Eye (tissue), 1 donor: ENCODE results near the gene HPCAL1.

Experiments
- DNase-seq: peaks from one replicate; pipeline ENCODE4 v3.0.0-alpha.2; 2015

HPCAL1 gene

DNA sequence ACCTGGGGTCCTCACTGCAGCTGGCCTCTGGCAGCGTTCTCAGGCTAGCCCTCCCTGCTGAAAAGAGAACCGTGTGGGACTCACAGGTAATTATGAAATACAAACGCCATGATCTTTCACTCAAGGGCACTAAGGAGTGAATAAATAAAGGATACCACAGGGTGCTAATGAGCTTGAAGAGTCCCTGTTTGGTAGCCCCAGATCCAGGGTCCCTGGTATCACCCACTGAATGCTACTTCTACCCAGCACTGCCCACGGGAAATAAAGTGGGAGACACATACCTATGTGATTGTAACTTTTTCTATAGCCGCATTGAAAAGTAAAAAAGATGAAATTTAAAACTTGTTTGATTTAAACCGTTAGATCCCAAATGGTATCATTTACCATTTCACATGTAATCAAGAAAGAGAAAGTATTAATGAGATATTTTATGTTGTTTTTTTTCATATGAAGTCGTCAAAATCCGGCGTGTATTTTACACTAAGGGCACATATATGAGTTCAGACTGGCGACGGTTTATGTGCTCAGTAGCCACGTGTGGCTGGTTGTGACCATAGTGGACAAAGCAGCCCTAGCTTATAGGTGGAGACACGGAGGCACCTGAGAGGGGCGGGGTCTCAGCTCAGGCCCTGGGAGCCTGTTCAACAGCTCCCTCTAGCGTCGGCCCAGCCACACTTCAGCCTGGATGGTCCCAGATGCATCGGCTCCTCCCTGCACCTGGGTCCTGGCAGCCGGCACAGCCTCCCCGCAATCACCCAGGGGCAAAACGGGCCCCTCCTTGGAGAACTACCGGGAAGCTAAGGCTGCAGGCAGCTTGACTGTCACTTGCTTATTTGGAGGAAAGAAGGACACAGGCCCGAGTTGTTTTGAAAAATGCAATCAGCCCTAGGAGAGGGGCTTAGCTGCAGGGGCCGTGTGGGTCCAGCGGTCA lies 106.2 kb downstream of the HPCAL1 start:
- DNase-seq = peak; percentile 94

DNA sequence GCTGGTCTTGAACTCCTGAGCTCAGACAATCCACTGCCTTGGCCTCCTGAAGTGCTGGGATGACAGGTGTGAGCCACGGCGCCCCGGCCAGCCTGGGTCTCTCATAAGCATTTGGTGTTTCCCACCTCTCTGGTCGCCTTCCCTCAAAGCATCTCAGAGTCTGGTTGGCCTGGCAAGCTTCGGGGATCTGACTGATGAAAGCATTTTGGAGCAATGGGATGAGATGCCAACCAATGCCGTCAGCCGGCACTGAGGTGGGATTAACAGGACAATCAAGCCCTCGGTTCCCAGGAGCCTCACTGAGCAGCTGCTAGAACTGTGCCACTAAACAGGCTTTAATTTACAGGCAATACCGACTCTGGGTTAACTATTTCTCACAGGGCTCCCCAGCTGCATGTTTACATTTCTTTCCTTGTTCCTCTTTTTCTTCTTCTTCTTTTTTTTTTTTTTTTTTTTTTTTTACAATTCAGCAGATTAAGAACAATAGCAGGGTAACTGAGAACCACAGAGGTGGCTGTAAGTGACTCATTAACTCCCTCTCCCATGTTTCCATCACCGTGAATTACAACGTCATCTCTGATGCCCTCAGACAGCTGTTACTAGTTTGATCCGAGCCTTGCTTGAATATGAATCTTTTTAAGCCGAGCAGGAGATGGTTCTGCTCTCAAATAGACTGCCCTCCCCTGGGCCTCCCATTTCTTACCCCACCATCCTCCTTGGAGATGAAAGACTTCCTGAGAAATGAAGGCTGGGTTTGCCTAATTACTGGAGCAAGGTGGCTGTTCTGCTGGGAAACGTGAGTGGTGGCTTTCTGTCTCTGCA lies 107.5 kb downstream of the HPCAL1 start:
- peak; percentile 74 for DNase-seq

DNA sequence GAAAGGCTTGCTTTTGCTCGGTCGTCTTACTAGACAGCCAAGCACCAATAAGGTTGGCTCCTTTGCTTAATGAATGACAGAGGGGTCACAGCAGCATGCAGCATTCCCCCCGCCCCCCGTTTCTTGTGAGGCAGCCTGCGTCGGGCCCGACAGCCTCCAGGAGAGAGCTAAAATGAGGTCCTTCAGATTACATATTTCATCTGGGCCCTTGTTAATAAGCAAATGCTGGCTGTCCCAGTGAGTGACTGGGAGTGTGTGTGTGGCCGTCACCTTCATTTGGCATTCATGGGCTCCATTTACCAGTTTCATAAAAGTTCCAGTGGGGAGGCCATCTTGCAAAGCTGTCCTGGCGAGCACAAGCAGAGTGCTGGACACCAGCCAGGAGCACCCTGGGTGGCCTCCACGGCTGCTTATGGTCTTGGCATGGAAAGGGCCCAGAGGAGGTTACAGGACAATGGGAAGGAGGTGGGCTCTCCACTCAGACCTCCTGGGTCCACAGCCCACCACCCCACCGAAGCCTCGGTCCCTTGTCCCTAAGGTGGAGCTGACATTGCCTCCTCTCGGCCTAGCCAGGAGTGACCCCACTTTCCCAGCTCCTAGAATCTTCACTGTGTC lies 108.2 kb downstream of the HPCAL1 start:
- DNase-seq = peak; percentile 46

DNA sequence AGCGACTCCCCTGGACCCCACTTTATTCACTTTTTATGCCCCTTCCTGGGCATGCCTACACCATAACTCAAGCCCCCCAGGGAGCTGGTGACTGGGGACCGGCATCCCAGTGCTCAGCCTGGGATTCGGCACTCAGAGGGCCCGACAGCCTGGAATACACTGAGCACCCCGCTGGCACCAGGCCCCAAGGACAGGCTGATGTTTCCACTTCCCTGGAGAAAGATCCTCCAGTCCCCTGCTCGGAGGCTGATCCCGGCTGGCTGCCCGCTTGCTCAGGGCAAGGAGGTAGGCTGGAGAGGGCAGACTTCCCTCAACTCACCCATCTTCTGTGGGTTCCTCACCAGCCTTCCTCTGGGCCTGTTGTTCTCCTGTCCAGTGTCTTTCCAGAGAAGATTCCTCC lies 108.9 kb downstream of the HPCAL1 start:
- DNase-seq = no peak

GRCh38 chr2:10412380-10412779 lies 109.7 kb downstream of the HPCAL1 start:
- DNase-seq = peak; percentile 72

GRCh38 chr2:10413503-10413902 lies 110.8 kb downstream of the HPCAL1 start:
- no peak for DNase-seq

DNA sequence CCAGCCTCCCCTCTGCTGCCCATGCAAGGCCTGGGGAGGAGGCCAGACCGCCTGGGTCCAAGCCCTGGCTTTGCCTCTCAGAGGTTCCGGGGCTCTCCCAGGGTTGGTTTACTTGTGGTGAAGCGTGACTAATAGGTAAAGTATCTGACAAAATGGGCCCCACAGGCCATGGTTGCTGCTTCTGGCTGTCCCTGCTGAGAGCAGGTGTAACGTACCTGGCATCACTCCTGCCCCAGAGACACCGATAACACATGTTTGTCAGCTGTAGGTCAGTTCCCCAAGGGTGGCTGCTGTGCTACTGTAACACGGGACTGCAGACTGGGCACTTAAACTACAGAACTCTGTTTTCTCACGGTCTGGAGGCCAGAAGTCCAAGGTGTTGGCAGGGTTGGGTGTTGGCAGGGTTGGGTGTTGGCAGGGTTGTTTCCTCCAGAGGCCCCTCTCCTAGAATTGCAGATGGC lies 111.3 kb downstream of the HPCAL1 start:
- DNase-seq = no peak

- peak; percentile 55 for DNase-seq
These were observed 111.9 kb downstream of the HPCAL1 start for GRCh38 chr2:10414591-10414990.

DNA sequence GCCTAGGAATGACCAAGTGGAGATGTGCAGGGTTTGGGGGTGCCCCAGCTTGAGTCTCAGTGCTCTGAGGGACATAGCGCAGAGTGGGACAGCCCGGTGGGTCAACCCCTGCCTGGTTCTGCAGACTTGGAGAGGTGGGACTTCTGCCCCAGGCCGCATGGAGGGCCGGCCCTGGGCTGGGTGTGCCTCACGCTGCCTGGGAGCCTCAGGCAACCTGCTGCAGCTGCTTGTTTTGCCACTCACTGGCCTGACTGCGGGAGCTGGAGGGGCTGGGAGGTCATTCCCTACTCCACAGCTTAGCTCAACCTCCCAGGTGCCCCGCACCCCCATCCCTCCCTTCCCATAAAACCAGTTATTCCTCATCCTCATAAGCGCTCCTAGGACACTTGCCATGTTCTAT lies 112.3 kb downstream of the HPCAL1 start:
- no peak for DNase-seq

DNA sequence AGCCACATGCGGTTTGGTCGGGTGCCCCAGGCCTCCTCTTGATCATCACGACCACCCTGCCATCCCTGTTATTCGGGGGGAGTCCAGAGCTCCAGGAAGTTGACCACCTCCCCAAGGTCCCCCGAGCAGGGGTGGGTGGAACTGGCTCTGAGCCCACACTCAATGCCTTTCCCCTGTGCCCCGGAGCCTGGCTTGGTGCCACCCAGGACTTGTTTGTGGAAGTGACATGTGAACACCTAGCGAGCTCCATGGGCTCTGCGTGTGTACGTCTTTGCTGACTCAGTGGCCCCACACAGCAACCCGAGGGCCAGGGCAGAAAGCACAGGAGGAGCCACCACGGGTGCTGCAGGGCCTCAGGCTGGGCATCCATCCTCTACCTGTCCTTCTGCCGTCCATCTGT lies 112.9 kb downstream of the HPCAL1 start:
- DNase-seq = no peak

DNA sequence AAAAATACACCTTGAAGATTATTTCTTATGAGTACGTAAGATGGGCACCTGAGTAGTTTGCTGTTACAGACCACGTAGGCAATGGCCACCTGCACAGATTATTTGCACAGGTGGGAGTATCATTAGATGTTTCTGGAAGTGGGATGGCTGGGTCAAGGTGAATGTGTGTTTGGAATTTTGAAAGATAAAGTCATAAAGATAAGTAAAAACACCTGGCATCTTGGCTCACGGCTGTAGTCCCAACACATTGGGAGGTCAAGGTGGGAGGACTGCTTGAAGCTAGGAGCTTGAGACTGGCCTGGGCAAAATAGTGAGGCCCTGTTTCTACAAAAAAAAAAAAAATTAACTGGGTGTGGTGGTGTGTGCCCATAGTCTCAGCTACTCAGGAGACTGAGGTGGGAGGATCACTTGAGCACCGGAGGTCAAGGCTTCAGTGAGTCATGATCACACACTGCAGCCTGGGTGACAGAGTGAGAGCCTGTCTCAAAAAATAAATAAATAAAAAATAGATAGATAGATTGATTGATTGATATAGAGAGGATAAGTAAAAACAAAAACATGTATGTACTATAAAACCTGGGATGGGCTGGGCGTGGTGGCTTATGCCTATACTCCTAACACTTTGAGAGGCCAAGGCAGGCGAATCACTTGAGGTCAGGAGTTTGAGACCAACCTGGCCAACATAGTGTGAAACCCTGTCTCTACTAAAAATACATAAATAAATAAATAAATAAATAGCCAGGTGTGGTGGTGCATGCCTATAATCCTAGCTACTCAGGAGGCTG lies 115.0 kb downstream of the HPCAL1 start:
- DNase-seq = no peak

GRCh38 chr2:10419553-10420257 lies 117.0 kb downstream of the HPCAL1 start:
- no peak for DNase-seq

- no peak for DNase-seq
These were observed 119.5 kb downstream of the HPCAL1 start for GRCh38 chr2:10422251-10422650.

- DNase-seq = no peak
These were observed 120.2 kb downstream of the HPCAL1 start for GRCh38 chr2:10422732-10423399.

DNA sequence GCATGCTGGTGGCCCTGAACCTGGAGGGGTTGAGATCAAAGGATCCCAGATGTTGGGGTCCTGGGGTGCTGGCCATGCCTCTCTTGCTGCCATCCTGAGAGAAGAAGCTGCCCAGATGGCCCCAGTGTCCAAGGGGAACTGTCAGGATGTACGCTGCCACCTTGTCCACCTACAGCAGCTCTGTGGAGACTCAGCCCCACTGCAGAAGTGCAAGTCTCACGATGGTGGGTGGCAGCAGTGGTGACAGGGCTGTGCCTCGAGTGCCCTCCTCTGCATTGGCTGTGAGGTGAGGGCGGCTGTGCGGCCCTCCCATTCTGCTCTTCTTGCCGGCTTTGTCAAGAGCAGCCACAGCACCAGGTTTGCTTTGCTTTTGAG lies 120.7 kb downstream of the HPCAL1 start:
- no peak for DNase-seq

GRCh38 chr2:10424051-10424450 lies 121.3 kb downstream of the HPCAL1 start:
- DNase-seq = no peak

DNA sequence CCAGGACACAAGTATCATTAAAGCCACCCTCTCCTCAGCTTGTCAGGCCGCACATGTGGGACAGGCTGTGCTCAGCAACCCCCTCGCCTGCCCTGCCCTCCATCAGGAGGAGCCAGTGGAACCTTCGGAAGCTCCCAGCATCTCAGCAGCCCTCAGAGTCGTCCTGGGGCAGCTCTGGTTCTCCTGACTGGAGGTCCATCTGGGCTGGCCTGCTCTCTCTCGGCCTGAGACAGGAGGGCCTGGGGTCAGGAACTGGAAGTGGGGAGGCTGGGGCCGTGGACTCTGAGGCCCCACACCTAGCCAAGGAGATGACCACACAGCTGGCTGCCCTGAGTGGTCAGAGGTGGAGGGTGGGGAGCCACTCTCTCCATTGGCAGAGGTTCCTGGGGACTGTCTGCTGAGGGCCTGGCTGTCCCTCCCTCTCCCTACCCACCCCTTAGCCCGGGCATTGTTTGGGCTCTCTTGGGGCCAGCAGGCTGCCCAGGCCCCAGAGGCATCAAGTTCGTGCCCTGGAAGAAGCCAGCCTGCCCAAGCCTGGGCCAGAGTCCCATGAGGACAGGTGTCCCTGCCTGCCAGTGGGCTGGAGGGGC lies 122.3 kb downstream of the HPCAL1 start:
- no peak for DNase-seq

DNA sequence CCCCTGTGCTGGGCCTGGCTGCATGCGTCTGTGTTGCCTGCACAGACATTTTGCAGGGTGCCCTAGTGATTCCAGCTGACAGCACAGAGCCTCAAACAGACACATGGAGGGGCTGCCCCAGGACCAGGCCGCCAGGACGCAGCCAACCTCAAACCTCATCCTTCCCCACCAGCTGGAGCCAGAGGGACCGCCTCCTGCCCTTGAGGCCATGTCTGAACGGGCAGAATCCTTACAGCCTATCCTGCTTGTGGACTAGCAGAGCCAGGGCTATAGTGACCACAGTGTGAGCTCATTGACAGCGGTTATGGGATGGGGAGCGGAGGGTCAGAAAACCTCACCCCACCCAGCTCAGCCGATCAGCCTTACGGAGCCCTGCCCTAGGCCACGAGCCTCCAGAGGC lies 123.0 kb downstream of the HPCAL1 start:
- DNase-seq = peak; percentile 48

DNA sequence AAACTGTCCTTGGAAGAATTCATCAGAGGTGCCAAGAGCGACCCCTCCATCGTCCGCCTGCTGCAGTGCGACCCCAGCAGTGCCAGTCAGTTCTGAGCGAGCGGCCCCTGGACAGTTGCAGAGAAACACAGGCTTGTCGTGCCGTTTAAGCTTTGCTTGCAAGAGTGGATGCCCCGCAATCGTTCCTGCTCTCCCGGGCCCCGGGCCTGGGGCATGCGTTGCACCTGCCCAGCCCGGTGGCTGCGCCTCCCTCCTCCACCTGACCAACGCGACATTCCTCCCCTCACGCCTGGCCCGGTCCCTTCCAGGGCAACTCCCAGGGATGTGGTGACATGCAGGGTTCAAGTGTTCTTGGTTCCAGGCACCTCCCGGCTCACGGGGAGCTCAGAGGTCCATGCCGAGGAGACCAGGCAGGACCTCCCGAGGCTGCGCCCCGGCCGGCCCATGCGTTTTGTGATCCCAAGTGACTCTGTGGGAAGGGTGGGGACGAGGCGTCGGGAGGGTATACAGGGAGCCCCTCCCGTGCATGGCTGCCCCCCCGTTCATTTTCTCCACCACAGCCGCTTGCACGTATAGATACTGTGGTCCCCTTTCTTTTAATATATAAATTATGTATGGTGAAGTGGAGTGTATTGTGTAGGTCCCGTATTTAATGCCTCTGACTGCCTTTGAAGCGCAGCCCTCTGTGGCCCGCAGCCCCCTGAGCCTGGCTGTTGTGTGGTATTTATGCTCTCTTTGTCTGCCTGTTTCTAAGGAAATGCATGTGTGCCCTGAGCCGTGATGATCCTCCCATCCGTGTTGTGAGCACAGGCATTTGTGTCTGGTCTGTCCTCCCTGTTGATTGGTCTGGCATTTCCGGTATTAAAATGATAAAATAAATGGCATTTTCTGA lies 124.3 kb downstream of the HPCAL1 start:
- DNase-seq = peak; percentile 89

GRCh38 chr2:10427618-10427949 lies 124.9 kb downstream of the HPCAL1 start:
- peak; percentile 63 for DNase-seq
